ENCODE results near the gene TMEM271.

Gene TMEM271

GRCh38 chr4:609400-610050 is 33.4 kb upstream of the TMEM271 start:
- ChIA-PET CTCF (no interaction called here), POLR2A (no interaction called here)
- no peak for DNase-seq (ENCODE audit: extremely low spot score)
- no peak for TF ChIP-seq CTCF (IDR thresholded peaks at IDR 0.05; ENCODE audit: control extremely low read depth, extremely low read depth, low read depth, missing control alignments)

GRCh38 chr4:608236-608635 is 32.1 kb upstream of the TMEM271 start:
- TF ChIP-seq CTCF (IDR thresholded peaks at IDR 0.05; ENCODE audit: control extremely low read depth, extremely low read depth, low read depth, missing control alignments): no peak
- CTCF ChIA-PET: no interaction called here
- POLR2A ChIA-PET: no interaction called here
- DNase-seq (ENCODE audit: extremely low spot score): no peak

GRCh38 chr4:605702-606425 is 29.8 kb upstream of the TMEM271 start:
- TF ChIP-seq CTCF (IDR thresholded peaks at IDR 0.05; ENCODE audit: control extremely low read depth, extremely low read depth, low read depth, missing control alignments): no peak
- CTCF ChIA-PET: no interaction called here
- POLR2A ChIA-PET: no interaction called here
- DNase-seq (ENCODE audit: extremely low spot score): no peak

GRCh38 chr4:604131-604530 is 28.0 kb upstream of the TMEM271 start:
- no peak for DNase-seq (ENCODE audit: extremely low spot score)
- CTCF ChIA-PET: no interaction called here
- TF ChIP-seq CTCF (IDR thresholded peaks at IDR 0.05; ENCODE audit: control extremely low read depth, extremely low read depth, low read depth, missing control alignments): no peak
- POLR2A ChIA-PET: no interaction called here

GRCh38 chr4:602559-602942 is 26.5 kb upstream of the TMEM271 start:
- TF ChIP-seq CTCF (IDR thresholded peaks at IDR 0.05; ENCODE audit: control extremely low read depth, extremely low read depth, low read depth, missing control alignments): peak; percentile 75
- CTCF ChIA-PET: interaction anchor here (0.8 to 1.2 kb wide), 5 partner anchors 13 to 122 kb away, joined by 3 to 6 read pairs (median 3); partner anchors contain the start of gene ATP5ME
- peak; percentile 56 for DNase-seq (ENCODE audit: extremely low spot score)
- POLR2A ChIA-PET: no interaction called here

GRCh38 chr4:601612-602558 is 25.8 kb upstream of the TMEM271 start:
- ChIA-PET POLR2A (interaction anchor here (0.5 kb wide), 1 partner anchor 377 kb away, joined by 3 read pairs; no protein-coding TSS in a partner anchor), CTCF (no interaction called here)
- DNase-seq (ENCODE audit: extremely low spot score): no peak
- no peak for TF ChIP-seq CTCF (IDR thresholded peaks at IDR 0.05; ENCODE audit: control extremely low read depth, extremely low read depth, low read depth, missing control alignments)
